Retinal pigment epithelial cell (primary cell): ENCODE data around the gene CDC23.

ENCODE experiments used
- DNase-seq: peaks from one replicate; pipeline ENCODE4 v3.0.0-alpha.2; 2010; ENCODE audit warnings: low read depth
- H3K4me3 ChIP-seq: 2 replicates; pipeline ENCODE4 v1.5.1; 2011; ENCODE audit warnings: mild to moderate bottlenecking, low read length, control low read depth, moderate library complexity
- TF ChIP-seq, protein P1 (sequence below): conservative IDR thresholded peaks from 2 replicates; pipeline ENCODE4 v1.5.1; 2011; ENCODE audit warnings: low read depth, low read length, control low read depth, inconsistent platforms

The CDC23 gene

DNA sequence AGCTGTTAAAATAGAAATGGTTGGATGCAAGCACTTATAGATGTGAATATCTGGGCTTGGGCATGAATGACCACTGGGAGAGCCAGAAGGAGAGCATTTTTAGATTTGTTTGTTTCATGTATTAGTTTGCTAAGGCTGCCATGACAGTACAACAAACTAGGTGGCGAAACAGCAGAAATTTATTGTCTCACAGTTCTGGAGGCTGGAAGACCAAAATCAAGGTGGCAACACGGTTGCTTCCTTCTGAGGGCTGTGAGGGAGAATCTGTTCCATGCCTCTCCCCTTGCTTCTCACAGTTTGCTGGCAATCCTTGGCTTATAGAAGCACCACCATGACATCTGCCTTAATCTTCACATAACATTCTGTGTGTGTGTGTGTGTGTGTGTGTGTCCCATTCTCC, 20.2 kb upstream of the CDC23 start:
- TF ChIP-seq, protein P1, sequence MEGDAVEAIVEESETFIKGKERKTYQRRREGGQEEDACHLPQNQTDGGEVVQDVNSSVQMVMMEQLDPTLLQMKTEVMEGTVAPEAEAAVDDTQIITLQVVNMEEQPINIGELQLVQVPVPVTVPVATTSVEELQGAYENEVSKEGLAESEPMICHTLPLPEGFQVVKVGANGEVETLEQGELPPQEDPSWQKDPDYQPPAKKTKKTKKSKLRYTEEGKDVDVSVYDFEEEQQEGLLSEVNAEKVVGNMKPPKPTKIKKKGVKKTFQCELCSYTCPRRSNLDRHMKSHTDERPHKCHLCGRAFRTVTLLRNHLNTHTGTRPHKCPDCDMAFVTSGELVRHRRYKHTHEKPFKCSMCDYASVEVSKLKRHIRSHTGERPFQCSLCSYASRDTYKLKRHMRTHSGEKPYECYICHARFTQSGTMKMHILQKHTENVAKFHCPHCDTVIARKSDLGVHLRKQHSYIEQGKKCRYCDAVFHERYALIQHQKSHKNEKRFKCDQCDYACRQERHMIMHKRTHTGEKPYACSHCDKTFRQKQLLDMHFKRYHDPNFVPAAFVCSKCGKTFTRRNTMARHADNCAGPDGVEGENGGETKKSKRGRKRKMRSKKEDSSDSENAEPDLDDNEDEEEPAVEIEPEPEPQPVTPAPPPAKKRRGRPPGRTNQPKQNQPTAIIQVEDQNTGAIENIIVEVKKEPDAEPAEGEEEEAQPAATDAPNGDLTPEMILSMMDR: no peak
- DNase-seq: no peak
- H3K4me3 ChIP-seq: no peak overlapping the region

GRCh38 chr5:138230981-138231589, 18.0 kb upstream of the CDC23 start:
- peak; percentile 45 for DNase-seq
- TF ChIP-seq, protein P1: no peak
- H3K4me3 ChIP-seq: no peak overlapping the region

DNA sequence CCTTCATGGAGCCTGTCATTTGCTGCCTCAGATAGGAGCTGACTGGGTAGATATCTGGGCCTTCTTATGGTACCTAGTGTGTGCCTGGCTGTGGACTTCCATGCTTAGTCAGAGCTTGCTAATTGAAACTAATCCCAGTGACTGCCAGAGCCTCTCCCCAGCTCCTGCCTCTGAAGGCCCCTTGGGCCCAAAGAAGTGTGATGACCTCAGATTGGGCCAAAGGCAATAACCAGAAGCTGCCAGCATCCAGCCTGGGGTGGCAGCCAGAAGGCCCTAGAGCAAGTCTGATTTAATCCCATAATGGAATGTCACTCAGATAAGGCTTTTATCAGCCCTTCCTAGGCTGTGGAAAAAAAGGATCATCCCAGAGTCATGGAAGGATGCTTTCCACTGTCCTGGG, 17.1 kb upstream of the CDC23 start:
- peak; percentile 40 for DNase-seq
- no peak overlapping the region for H3K4me3 ChIP-seq
- TF ChIP-seq, protein P1: no peak

GRCh38 chr5:138229387-138229786, 16.3 kb upstream of the CDC23 start:
- H3K4me3 ChIP-seq: no peak overlapping the region
- DNase-seq: no peak
- TF ChIP-seq, protein P1: no peak

- no peak overlapping the region for H3K4me3 ChIP-seq
- TF ChIP-seq, protein P1: no peak
- no peak for DNase-seq
Measured at GRCh38 chr5:138226910-138227309, 13.8 kb upstream of the CDC23 start.

- DNase-seq: no peak
- TF ChIP-seq, protein P1: no peak
- H3K4me3 ChIP-seq: no peak overlapping the region
Measured at GRCh38 chr5:138224712-138225111, 11.6 kb upstream of the CDC23 start.

DNA sequence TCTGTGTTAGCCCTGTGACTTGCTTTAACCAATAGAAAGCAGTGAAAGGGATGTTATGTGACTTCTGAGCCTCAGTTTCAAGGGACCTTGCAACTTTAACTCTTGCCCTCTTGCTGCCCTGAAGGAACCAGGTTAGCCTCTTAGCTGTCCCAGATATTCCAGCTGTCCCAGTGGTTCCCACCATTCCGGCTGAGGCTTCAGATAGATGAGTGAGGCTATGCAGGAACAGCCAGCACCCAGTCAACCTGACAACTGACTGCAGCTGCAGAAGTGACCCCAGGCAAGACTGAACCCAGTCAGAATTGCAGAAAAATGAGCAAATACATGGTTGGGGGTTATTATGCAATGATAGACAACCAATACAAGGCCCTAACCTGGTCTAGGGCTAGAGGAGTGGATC, 10.4 kb upstream of the CDC23 start:
- TF ChIP-seq, protein P1: no peak
- H3K4me3 ChIP-seq: no peak overlapping the region
- DNase-seq: no peak
